Right lung (tissue), 10 donors: ENCODE data around the gene C1orf141. TPM values are rescaled to one million over a fixed set of nuclear protein-coding genes. Genes with fewer than 3 reads are reported as not detected.
"Not testable (repeated sequence)": the region's sequence is repeated elsewhere in the genome, so short reads cannot be mapped to it uniquely, and the experiment has no call there.

Experiments used
- DNase-seq, 2 donors: peaks; one replicate each; pipeline ENCODE4 v3.0.0-alpha.2; 2013
- long read RNA-seq, 8 donors: transcript quantifications; one replicate each; lab custom pipeline, GENCODE V29; 2026
- polyA plus RNA-seq, 5 donors: library from polyadenylated mRNA; unstranded; fragments of 120-200 nt; gene quantifications; one replicate each; pipeline versions ENCODE4 v1.2.1 to v1.2.3, GENCODE V29; 2013; ENCODE audit warnings: inconsistent platforms in 1 of 5, low replicate concordance in 1 of 5; ENCODE audit not compliant: insufficient read length in 5 of 5, insufficient read depth in 1 of 5

The C1orf141 gene
- 1 to 10 TPM in 2 of 5 donors, under 1 TPM in 1, not detected in 2; 0.58 to 2.1 (median 1.4) TPM for polyA plus RNA-seq
- long read RNA-seq, donor 1 = 0 reads
- long read RNA-seq, donor 2 = 0 reads
- long read RNA-seq, donor 3 = 0 reads
- long read RNA-seq, donor 4 = 0 reads
- long read RNA-seq, donor 5 = 0 reads
- long read RNA-seq, donor 6 = 0 reads
- long read RNA-seq, donor 7 = 0 reads
- long read RNA-seq, donor 8 = 0 reads

GRCh38 chr1:67134695-67135094, at the start of gene C1orf141:
C1orf141 (minus strand) TSS chr1:67134970; CDS start chr1:67127240, 7,730 bp downstream.
- DNase-seq = peak in 1 of 2 donors; percentile 45

GRCh38 chr1:67175530-67176087, 40.8 kb upstream of the C1orf141 start:
- DNase-seq = no peak

GRCh38 chr1:67174716-67175284, 40.0 kb upstream of the C1orf141 start:
- no peak for DNase-seq

GRCh38 chr1:67173988-67174387, 39.2 kb upstream of the C1orf141 start:
- DNase-seq = no peak

- no peak for DNase-seq
Observed at GRCh38 chr1:67171978-67172377, 37.2 kb upstream of the C1orf141 start.

GRCh38 chr1:67171574-67171955, 36.8 kb upstream of the C1orf141 start:
- no peak for DNase-seq

GRCh38 chr1:67170751-67171573, 36.2 kb upstream of the C1orf141 start:
- DNase-seq = no peak

GRCh38 chr1:67169932-67170331, 35.2 kb upstream of the C1orf141 start:
- no peak for DNase-seq

GRCh38 chr1:67169496-67169895, 34.7 kb upstream of the C1orf141 start:
- no peak for DNase-seq

- DNase-seq = no peak
Observed at GRCh38 chr1:67166196-67166595, 31.4 kb upstream of the C1orf141 start, which contains the start of gene IL23R. IL23R (plus strand) TSS chr1:67166454; CDS start chr1:67168121, 1,667 bp downstream.

- no peak for DNase-seq
Observed at GRCh38 chr1:67165468-67166041, 30.8 kb upstream of the C1orf141 start.

- no peak for DNase-seq
Observed at GRCh38 chr1:67162954-67163353, 28.2 kb upstream of the C1orf141 start.

GRCh38 chr1:67159233-67159632, 24.5 kb upstream of the C1orf141 start:
- DNase-seq = no peak

GRCh38 chr1:67158401-67158800, 23.6 kb upstream of the C1orf141 start:
- no peak for DNase-seq

GRCh38 chr1:67150931-67151330, 16.2 kb upstream of the C1orf141 start:
- no peak for DNase-seq

GRCh38 chr1:67149179-67149770, 14.5 kb upstream of the C1orf141 start:
- peak; percentile 38 to 59 for DNase-seq

- no peak for DNase-seq
Observed at GRCh38 chr1:67148516-67149178, 13.9 kb upstream of the C1orf141 start.

GRCh38 chr1:67147973-67148372, 13.2 kb upstream of the C1orf141 start:
- DNase-seq = not testable (repeated sequence)

GRCh38 chr1:67146539-67146938, 11.8 kb upstream of the C1orf141 start:
- no peak for DNase-seq

GRCh38 chr1:67146101-67146500, 11.3 kb upstream of the C1orf141 start:
- no peak for DNase-seq

- no peak for DNase-seq
Observed at GRCh38 chr1:67144696-67145095, 9.9 kb upstream of the C1orf141 start.
